ES-I3 (cell line): ENCODE results near the gene MTHFD2L.
"Not testable (repeated sequence)": the region's sequence is repeated elsewhere in the genome, so short reads cannot be mapped to it uniquely, and the experiment has no call there.

ENCODE experiments used
- H3K36me3 ChIP-seq: 2 replicates; pipeline ENCODE4 v1.6.1; 2013; ENCODE audit warnings: mild to moderate bottlenecking, low read length, control low read depth, moderate library complexity; ENCODE audit not compliant: insufficient read depth
- H3K4me1 ChIP-seq: 2 replicates; pipeline ENCODE4 v1.6.1; 2013; ENCODE audit warnings: mild to moderate bottlenecking, control low read depth, low read length; ENCODE audit not compliant: insufficient read depth
- H3K9ac ChIP-seq: 2 replicates; pipeline ENCODE4 v1.6.1; 2013; ENCODE audit warnings: low read depth, mild to moderate bottlenecking, low read length, moderate library complexity
- H3K9me3 ChIP-seq: 2 replicates; pipeline ENCODE4 v1.6.1; 2013; ENCODE audit warnings: mild to moderate bottlenecking, low read length, moderate library complexity; ENCODE audit not compliant: control insufficient read depth, insufficient read depth

The MTHFD2L gene

GRCh38 chr4:74189331-74190043 lies 31.6 kb downstream of the MTHFD2L start:
- H3K36me3 ChIP-seq, result no peaks in the 10 kb centered on the region
- H3K4me1 ChIP-seq, result no peaks in the 10 kb centered on the region
- no peak overlapping the region for H3K9ac ChIP-seq
- H3K9me3 ChIP-seq, result no peaks in the 10 kb centered on the region

- Histone ChIP-seq H3K9me3 (no peaks in the 10 kb centered on the region), H3K36me3 (no peaks in the 10 kb centered on the region), H3K9ac (no peak overlapping the region), H3K4me1 (no peaks in the 10 kb centered on the region)
Measured at GRCh38 chr4:74190332-74190731, 32.4 kb downstream of the MTHFD2L start.

GRCh38 chr4:74190919-74191397 lies 33.0 kb downstream of the MTHFD2L start:
- no peaks in the 10 kb centered on the region for H3K4me1 ChIP-seq
- no peaks in the 10 kb centered on the region for H3K9me3 ChIP-seq
- H3K36me3 ChIP-seq, result no peaks in the 10 kb centered on the region
- no peak overlapping the region for H3K9ac ChIP-seq

GRCh38 chr4:74197080-74197479 lies 39.2 kb downstream of the MTHFD2L start:
- H3K4me1 ChIP-seq, result no peaks in the 10 kb centered on the region
- no peaks in the 10 kb centered on the region for H3K9me3 ChIP-seq
- no peaks in the 10 kb centered on the region for H3K36me3 ChIP-seq
- no peak overlapping the region for H3K9ac ChIP-seq

- H3K4me1 ChIP-seq, result peaks cover 5% of the 10 kb centered on the region; the same call in 1 of the 2 replicates
- no peak overlapping the region for H3K9ac ChIP-seq
- no peaks in the 10 kb centered on the region for H3K36me3 ChIP-seq
- no peaks in the 10 kb centered on the region for H3K9me3 ChIP-seq
Measured at GRCh38 chr4:74202062-74202586, 44.2 kb downstream of the MTHFD2L start.

- Histone ChIP-seq H3K36me3 (no peaks in the 10 kb centered on the region), H3K4me1 (peaks cover 16% of the 10 kb centered on the region), H3K9ac (no peak overlapping the region), H3K9me3 (no peaks in the 10 kb centered on the region)
Measured at GRCh38 chr4:74203467-74203866, 45.5 kb downstream of the MTHFD2L start.

- Histone ChIP-seq H3K4me1 (peaks cover 16% of the 10 kb centered on the region), H3K9ac (no peak overlapping the region), H3K36me3 (no peaks in the 10 kb centered on the region), H3K9me3 (no peaks in the 10 kb centered on the region)
Measured at GRCh38 chr4:74205046-74205445, 47.1 kb downstream of the MTHFD2L start.

GRCh38 chr4:74205559-74205958 lies 47.6 kb downstream of the MTHFD2L start:
- Histone ChIP-seq H3K4me1 (peaks cover 16% of the 10 kb centered on the region), H3K36me3 (no peaks in the 10 kb centered on the region), H3K9ac (no peak overlapping the region), H3K9me3 (no peaks in the 10 kb centered on the region)

GRCh38 chr4:74206088-74206825 lies 48.3 kb downstream of the MTHFD2L start:
- H3K36me3 ChIP-seq, result no peaks in the 10 kb centered on the region
- H3K9ac ChIP-seq, result no peak overlapping the region

GRCh38 chr4:74214457-74215159 lies 56.7 kb downstream of the MTHFD2L start:
- not testable (repeated sequence) for H3K9me3 ChIP-seq, H3K36me3 ChIP-seq, H3K9ac ChIP-seq
- peaks cover 11% of the 10 kb centered on the region for H3K4me1 ChIP-seq

More at GRCh38 chr4:74206088-74206825, 48.3 kb downstream of the MTHFD2L start:
- Histone ChIP-seq H3K4me1 (peaks cover 16% of the 10 kb centered on the region), H3K9me3 (no peaks in the 10 kb centered on the region)

GRCh38 chr4:74215236-74215635 lies 57.3 kb downstream of the MTHFD2L start:
- H3K9me3 ChIP-seq, H3K9ac ChIP-seq, H3K36me3 ChIP-seq: not testable (repeated sequence)
- H3K4me1 ChIP-seq, result peaks cover 11% of the 10 kb centered on the region

- Histone ChIP-seq H3K36me3 (no peaks in the 10 kb centered on the region), H3K9ac (no peak overlapping the region), H3K9me3 (no peaks in the 10 kb centered on the region), H3K4me1 (peaks cover 14% of the 10 kb centered on the region)
Measured at GRCh38 chr4:74217365-74217764, 59.4 kb downstream of the MTHFD2L start.

- no peaks in the 10 kb centered on the region for H3K36me3 ChIP-seq
- no peaks in the 10 kb centered on the region for H3K9me3 ChIP-seq
- H3K4me1 ChIP-seq, result peaks cover 14% of the 10 kb centered on the region
- H3K9ac ChIP-seq, result no peak overlapping the region
Measured at GRCh38 chr4:74218201-74218600, 60.3 kb downstream of the MTHFD2L start.

GRCh38 chr4:74219240-74219639 lies 61.3 kb downstream of the MTHFD2L start:
- Histone ChIP-seq H3K9ac (no peak overlapping the region), H3K36me3 (no peaks in the 10 kb centered on the region), H3K4me1 (peaks cover 12% of the 10 kb centered on the region), H3K9me3 (no peaks in the 10 kb centered on the region)
